IMR-90 (cell line): ENCODE results near the gene MCUB.

ENCODE experiments used
- CEBPB ChIP-seq: IDR thresholded peaks from 2 replicates; pipeline ENCODE4 v1.6.1; 2012; ENCODE audit warnings: low read depth, low read length, improper control_type of control experiment
- CTCF ChIP-seq: conservative IDR thresholded peaks from 2 replicates; pipeline ENCODE4 v1.5.1; 2012; ENCODE audit warnings: mild to moderate bottlenecking, low read depth, low read length, improper control_type of control experiment
- RAD21 ChIP-seq: IDR thresholded peaks from 2 replicates; pipeline ENCODE4 v1.6.1; 2012; ENCODE audit warnings: low read length, improper control_type of control experiment

GRCh38 chr4:109733728-109734127 lies 173.7 kb downstream of the MCUB start:
- TF ChIP-seq CEBPB (no peak), CTCF (no peak), RAD21 (no peak)
